Measurements from ENCODE around the gene YRDC.
A peak's percentile ranks its signal among the peaks of the same experiment; 100 is the strongest.

YRDC gene

DNA sequence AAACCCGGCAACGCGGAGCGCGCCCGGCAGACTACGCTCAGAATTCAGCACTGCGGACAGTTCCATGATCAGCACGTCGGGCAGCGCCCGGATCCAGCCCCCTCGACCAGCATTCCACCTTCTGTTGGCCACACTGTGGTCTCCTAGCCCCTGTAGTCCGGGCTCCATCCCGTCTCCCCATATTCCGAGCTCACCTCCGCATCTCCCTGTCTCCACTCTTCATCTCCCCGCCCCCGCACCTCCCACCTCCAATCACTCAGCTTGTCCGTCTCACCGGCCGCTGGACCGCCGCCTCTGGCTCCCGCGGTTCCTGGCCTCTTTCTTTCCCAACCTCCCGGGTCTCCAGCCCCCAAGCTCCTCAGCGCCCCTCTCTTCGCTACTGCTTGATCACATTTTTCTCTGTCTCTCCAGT lies 43.6 kb downstream of the YRDC start (continued):
- TF ChIP-seq ZNF600 (tag by site-specific recombination; IDR thresholded peaks at IDR 0.05) = 0 out of 2 replicates have a peak, but pooled peaks have one; percentile 37
- peak; percentile 91 for TF ChIP-seq HOXA7 (CRISPR knock-in tag; IDR thresholded peaks at IDR 0.05; ENCODE audit: borderline replicate concordance)
- TF ChIP-seq ZNF121 (tag by site-specific recombination; IDR thresholded peaks at IDR 0.05) = no peak
- TF ChIP-seq ZFHX2 (tag by site-specific recombination; conservative IDR thresholded peaks at IDR 0.05) = peak; percentile 44
- TF ChIP-seq, protein P1, sequence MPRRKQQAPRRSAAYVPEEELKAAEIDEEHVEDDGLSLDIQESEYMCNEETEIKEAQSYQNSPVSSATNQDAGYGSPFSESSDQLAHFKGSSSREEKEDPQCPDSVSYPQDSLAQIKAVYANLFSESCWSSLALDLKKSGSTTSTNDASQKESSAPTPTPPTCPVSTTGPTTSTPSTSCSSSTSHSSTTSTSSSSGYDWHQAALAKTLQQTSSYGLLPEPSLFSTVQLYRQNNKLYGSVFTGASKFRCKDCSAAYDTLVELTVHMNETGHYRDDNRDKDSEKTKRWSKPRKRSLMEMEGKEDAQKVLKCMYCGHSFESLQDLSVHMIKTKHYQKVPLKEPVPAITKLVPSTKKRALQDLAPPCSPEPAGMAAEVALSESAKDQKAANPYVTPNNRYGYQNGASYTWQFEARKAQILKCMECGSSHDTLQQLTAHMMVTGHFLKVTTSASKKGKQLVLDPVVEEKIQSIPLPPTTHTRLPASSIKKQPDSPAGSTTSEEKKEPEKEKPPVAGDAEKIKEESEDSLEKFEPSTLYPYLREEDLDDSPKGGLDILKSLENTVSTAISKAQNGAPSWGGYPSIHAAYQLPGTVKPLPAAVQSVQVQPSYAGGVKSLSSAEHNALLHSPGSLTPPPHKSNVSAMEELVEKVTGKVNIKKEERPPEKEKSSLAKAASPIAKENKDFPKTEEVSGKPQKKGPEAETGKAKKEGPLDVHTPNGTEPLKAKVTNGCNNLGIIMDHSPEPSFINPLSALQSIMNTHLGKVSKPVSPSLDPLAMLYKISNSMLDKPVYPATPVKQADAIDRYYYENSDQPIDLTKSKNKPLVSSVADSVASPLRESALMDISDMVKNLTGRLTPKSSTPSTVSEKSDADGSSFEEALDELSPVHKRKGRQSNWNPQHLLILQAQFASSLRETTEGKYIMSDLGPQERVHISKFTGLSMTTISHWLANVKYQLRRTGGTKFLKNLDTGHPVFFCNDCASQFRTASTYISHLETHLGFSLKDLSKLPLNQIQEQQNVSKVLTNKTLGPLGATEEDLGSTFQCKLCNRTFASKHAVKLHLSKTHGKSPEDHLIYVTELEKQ (tag by site-specific recombination; IDR thresholded peaks at IDR 0.05; ENCODE audit: borderline replicate concordance) = no peak
- TF ChIP-seq, protein P2, sequence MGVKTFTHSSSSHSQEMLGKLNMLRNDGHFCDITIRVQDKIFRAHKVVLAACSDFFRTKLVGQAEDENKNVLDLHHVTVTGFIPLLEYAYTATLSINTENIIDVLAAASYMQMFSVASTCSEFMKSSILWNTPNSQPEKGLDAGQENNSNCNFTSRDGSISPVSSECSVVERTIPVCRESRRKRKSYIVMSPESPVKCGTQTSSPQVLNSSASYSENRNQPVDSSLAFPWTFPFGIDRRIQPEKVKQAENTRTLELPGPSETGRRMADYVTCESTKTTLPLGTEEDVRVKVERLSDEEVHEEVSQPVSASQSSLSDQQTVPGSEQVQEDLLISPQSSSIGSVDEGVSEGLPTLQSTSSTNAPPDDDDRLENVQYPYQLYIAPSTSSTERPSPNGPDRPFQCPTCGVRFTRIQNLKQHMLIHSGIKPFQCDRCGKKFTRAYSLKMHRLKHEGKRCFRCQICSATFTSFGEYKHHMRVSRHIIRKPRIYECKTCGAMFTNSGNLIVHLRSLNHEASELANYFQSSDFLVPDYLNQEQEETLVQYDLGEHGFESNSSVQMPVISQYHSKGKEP (tag by site-specific recombination; IDR thresholded peaks at IDR 0.05) = no peak
- peak; percentile 97 for TF ChIP-seq HOXC10 (CRISPR knock-in tag; IDR thresholded peaks at IDR 0.05)

DNA sequence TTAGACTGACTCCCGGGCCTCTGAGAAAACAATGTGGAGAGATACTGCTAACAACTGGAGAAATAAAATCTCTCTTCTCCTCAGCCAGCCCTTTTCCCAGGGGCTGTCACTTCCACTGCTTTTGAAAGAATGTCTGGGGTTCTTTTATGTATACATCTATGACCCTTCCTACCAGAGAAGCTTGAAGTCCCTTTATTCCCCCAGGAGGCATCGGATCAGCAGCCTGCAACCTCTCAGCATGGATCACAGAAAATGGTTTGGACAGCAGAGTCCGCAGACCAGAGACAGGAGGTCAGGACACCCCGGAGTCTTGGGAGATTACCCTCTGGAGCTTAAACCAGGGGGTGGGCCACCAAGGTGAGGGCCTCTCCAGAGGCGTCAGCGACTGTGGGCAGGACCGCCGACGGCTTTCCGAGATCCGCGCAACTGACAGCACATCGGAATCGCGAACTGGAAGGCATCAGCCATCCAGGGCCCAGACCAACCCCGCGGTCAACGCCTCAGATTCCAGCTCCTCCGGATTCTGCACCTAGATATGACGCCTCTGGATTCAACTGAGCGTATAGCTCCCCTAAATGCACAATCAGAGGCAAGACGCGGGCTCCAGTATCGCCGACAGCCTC lies 44.1 kb downstream of the YRDC start:
- TF ChIP-seq, protein P3, sequence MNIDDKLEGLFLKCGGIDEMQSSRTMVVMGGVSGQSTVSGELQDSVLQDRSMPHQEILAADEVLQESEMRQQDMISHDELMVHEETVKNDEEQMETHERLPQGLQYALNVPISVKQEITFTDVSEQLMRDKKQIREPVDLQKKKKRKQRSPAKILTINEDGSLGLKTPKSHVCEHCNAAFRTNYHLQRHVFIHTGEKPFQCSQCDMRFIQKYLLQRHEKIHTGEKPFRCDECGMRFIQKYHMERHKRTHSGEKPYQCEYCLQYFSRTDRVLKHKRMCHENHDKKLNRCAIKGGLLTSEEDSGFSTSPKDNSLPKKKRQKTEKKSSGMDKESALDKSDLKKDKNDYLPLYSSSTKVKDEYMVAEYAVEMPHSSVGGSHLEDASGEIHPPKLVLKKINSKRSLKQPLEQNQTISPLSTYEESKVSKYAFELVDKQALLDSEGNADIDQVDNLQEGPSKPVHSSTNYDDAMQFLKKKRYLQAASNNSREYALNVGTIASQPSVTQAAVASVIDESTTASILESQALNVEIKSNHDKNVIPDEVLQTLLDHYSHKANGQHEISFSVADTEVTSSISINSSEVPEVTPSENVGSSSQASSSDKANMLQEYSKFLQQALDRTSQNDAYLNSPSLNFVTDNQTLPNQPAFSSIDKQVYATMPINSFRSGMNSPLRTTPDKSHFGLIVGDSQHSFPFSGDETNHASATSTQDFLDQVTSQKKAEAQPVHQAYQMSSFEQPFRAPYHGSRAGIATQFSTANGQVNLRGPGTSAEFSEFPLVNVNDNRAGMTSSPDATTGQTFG (tag by site-specific recombination; IDR thresholded peaks at IDR 0.05; ENCODE audit: borderline replicate concordance) = no peak
- TF ChIP-seq ZNF404 (tag by site-specific recombination; IDR thresholded peaks at IDR 0.05) (no peak), ZNF549 (tag by site-specific recombination; IDR thresholded peaks at IDR 0.05) (no peak)
- H3K9me3 ChIP-seq (ENCODE audit: control insufficient read depth, insufficient read depth, low read depth, low read length) = no peaks in the 10 kb centered on the region
- H3K27ac ChIP-seq (ENCODE audit: extremely low read depth, low read depth, low read length) = no peak overlapping the region
- H3K4me3 ChIP-seq (ENCODE audit: low read depth, low read length) = no peak overlapping the region
- CTCF ChIA-PET = interaction anchor here (1.0 kb wide), 1 partner anchor 88 kb away, joined by 4 read pairs; no protein-coding TSS in a partner anchor
- H3K4me1 ChIP-seq (ENCODE audit: control insufficient read depth, insufficient read depth, low read length) = no peaks in the 10 kb centered on the region
- H3K36me3 ChIP-seq (ENCODE audit: control insufficient read depth in 2 of 2, insufficient read depth in 1 of 2, low read length in 2 of 2) = no peaks in the 10 kb centered on the region
- POLR2A ChIA-PET = interaction anchor here (1.1 to 2.1 kb wide), 2 partner anchors 45 to 71 kb away, joined by 3 to 9 read pairs; partner anchors contain the start of genes CDCA8 and YRDC

DNA sequence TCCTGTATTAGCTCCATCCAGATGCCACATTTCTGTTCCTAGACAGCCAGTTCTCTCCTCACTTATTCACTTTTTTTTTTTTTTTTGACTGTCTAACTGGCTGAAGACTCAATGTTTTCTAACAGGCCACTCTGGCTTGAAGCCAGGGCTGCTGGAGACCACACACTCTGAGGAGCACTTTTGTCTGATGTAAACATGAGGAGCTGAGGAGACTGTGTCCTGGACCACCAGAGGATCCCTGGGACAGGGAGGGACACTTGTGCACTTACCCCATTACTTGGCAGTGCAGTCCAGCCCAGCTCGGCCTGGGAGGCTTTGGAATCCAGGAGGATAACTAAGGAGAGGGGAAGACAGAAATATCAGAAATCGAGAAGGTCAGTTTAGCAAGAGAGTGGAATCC lies 45.5 kb downstream of the YRDC start:
- H3K36me3 ChIP-seq (ENCODE audit: control insufficient read depth in 2 of 2, insufficient read depth in 1 of 2, low read length in 2 of 2) = no peaks in the 10 kb centered on the region
- H3K4me1 ChIP-seq (ENCODE audit: control insufficient read depth, insufficient read depth, low read length) = no peaks in the 10 kb centered on the region
- no peaks in the 10 kb centered on the region for H3K9me3 ChIP-seq (ENCODE audit: control insufficient read depth, insufficient read depth, low read depth, low read length)
- POLR2A ChIA-PET = interaction anchor here (0.7 kb wide), 1 partner anchor 186 kb away, joined by 5 read pairs; no protein-coding TSS in a partner anchor
- no peak overlapping the region for H3K4me3 ChIP-seq (ENCODE audit: low read depth, low read length)
- no peak overlapping the region for H3K27ac ChIP-seq (ENCODE audit: extremely low read depth, low read depth, low read length)
- CTCF ChIA-PET = interaction anchor here (1.0 to 1.3 kb wide), 2 partner anchors 160 to 329 kb away, joined by 3 to 6 read pairs; no protein-coding TSS in a partner anchor
- TF ChIP-seq, protein P4, sequence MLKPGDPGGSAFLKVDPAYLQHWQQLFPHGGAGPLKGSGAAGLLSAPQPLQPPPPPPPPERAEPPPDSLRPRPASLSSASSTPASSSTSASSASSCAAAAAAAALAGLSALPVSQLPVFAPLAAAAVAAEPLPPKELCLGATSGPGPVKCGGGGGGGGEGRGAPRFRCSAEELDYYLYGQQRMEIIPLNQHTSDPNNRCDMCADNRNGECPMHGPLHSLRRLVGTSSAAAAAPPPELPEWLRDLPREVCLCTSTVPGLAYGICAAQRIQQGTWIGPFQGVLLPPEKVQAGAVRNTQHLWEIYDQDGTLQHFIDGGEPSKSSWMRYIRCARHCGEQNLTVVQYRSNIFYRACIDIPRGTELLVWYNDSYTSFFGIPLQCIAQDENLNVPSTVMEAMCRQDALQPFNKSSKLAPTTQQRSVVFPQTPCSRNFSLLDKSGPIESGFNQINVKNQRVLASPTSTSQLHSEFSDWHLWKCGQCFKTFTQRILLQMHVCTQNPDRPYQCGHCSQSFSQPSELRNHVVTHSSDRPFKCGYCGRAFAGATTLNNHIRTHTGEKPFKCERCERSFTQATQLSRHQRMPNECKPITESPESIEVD (tag by site-specific recombination; IDR thresholded peaks at IDR 0.05) = no peak
- TF ChIP-seq ZNF16 (tag by site-specific recombination; IDR thresholded peaks at IDR 0.05; ENCODE audit: low read depth) (no peak), ZSCAN16 (tag by site-specific recombination; IDR thresholded peaks at IDR 0.05) (no peak), ZNF114 (tag by site-specific recombination; IDR thresholded peaks at IDR 0.05) (no peak), SETDB1 (IDR thresholded peaks at IDR 0.05; ENCODE audit: insufficient read length, low read length) (no peak), ZSCAN23 (tag by site-specific recombination; IDR thresholded peaks at IDR 0.05) (no peak), ZNF426 (tag by site-specific recombination; IDR thresholded peaks at IDR 0.05) (no peak), SP2 (tag by site-specific recombination; IDR thresholded peaks at IDR 0.05) (no peak), ZNF707 (tag by site-specific recombination; IDR thresholded peaks at IDR 0.05) (no peak)
- TF ChIP-seq, protein P5, sequence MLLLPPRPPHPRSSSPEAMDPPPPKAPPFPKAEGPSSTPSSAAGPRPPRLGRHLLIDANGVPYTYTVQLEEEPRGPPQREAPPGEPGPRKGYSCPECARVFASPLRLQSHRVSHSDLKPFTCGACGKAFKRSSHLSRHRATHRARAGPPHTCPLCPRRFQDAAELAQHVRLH (tag by site-specific recombination; IDR thresholded peaks at IDR 0.05) = no peak

Data from HEK293 (cell line).